ENCODE data around the gene EMP1. TPM values are rescaled to one million over a fixed set of nuclear protein-coding genes. Genes with fewer than 3 reads are reported as not detected.

EMP1 gene
- total and polyA plus RNA-seq, 12 donors: 46.2 to 403 (median 88.5) TPM

DNA sequence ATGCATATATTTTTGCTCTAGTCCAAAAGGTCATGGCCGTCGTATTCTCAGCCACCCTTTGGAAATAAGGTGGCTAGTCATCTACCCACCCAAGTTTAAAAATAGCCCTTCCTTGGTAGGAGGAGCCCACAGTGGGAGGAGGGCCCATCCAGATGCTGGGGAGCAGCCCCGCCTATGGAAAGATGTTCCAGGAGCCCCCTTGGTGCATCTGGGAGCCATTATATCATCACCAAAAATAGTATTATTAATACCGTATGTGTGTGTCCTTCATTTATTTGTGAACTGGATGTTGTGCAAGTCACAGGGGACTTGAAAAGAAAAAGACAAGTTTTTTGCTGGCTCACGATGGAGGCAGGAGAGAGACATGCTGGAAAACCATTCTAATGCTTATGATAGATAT is 34.0 kb downstream of the EMP1 start:
- H3K36me3 ChIP-seq: no peaks in the 10 kb centered on the region
- intact Hi-C loops (cut with DNase I): loop anchor here in 7 of 10 donors (5.0 to 10.0 kb wide), 5 partner anchors 206 to 316 kb away; no protein-coding TSS in a partner anchor
- ATAC-seq (peak in 2 of 8 donors; percentile 17 to 75), DNase-seq (no peak)
- H3K27ac ChIP-seq: no peak overlapping the region
- TF ChIP-seq, protein P1, sequence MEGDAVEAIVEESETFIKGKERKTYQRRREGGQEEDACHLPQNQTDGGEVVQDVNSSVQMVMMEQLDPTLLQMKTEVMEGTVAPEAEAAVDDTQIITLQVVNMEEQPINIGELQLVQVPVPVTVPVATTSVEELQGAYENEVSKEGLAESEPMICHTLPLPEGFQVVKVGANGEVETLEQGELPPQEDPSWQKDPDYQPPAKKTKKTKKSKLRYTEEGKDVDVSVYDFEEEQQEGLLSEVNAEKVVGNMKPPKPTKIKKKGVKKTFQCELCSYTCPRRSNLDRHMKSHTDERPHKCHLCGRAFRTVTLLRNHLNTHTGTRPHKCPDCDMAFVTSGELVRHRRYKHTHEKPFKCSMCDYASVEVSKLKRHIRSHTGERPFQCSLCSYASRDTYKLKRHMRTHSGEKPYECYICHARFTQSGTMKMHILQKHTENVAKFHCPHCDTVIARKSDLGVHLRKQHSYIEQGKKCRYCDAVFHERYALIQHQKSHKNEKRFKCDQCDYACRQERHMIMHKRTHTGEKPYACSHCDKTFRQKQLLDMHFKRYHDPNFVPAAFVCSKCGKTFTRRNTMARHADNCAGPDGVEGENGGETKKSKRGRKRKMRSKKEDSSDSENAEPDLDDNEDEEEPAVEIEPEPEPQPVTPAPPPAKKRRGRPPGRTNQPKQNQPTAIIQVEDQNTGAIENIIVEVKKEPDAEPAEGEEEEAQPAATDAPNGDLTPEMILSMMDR (IDR thresholded peaks at IDR 0.05): no peak
- H3K4me1 ChIP-seq: peaks cover 0 to 8% (median 0%) of the 10 kb centered on the region in 9 donors
- no peak overlapping the region for H3K4me3 ChIP-seq
- H3K27me3 ChIP-seq: peaks cover 0 to 7% (median 0%) of the 10 kb centered on the region in 7 donors
- H3K9me3 ChIP-seq: peaks cover 0 to 9% (median 0%) of the 10 kb centered on the region in 11 donors
- WGBS, 2 donors: 54 to 63% methylated on average over 5 of the region's 5 CpGs

DNA sequence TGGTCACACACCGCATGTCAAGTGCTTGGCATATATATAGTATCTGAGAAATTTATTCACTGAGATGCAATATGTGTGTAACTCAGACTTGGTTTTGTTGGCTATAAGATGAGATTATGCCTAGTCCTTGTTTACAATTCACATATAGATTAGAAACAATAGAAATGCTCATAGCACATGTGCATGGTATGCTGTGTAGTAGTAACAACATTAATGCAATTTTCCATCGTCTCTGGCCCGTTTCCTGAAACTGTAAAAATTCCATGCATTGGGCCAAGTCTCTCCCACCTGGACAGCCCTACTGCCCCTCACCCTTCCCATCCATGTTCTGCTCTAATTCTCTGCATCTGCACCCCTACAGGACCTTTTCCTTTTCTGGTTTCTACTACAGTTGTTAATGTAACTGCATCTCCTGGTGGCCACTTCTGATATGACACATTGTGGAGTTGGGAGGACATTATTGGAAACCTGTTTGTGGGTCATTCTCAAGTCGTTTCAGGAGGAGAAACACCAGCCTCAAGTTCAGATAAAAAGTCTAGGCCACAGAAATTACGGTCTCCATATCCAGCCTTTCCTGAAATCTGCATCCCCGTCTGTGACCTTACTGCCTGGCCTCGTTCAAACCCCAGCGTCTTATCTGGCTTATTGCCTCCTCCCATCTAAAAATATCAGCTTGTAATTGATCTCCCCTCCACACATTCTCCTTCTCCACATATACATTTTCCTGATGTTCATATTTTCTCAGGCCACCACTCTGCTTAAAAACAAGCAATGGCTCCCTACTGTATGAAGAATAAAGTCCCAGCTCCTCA is 37.5 kb downstream of the EMP1 start:
- whole genome bisulfite sequencing, 2 donors: 59 to 64% methylated on average over 8 of the region's 8 CpGs
- H3K27me3 ChIP-seq: no peaks in the 10 kb centered on the region
- DNase-seq: peak in 1 of 2 donors; percentile 67

DNA sequence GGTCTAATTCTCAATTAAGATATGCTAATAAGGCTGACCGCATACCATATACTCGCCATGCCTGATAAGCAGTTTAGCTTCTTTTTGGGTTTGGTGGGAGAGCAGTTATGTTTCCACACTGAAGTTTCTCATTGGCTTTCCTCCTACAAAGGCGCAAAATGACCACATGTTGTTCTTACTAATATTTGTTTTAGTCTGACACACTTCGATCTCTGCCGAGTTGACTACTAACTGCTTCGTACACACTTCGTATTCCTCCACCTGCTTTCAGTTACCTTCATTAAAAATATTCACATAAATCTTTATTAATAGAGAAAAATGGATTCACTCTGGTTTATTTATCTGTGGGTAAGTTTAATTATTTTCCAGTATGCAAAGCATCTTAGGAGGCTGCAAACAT is 41.7 kb downstream of the EMP1 start:
- Histone ChIP-seq H3K27ac (no peak overlapping the region), H3K4me1 (no peaks in the 10 kb centered on the region), H3K4me3 (no peak overlapping the region), H3K27me3 (no peaks in the 10 kb centered on the region), H3K36me3 (no peaks in the 10 kb centered on the region), H3K9me3 (no peaks in the 10 kb centered on the region)
- WGBS, 2 donors: 77 to 79% methylated on average over 7 of the region's 7 CpGs
- no peak for DNase-seq
- TF ChIP-seq, protein P1 (IDR thresholded peaks at IDR 0.05): no peak
- intact Hi-C loops (cut with DNase I): loop anchor here in 4 of 10 donors (10.0 kb wide), 3 partner anchors 213 to 323 kb away; no protein-coding TSS in a partner anchor
- no peak for ATAC-seq

More for the DNA sequence above, 37.5 kb downstream of the EMP1 start:
- TF ChIP-seq, protein P1 (IDR thresholded peaks at IDR 0.05): peak; percentile 51 to 85 (median 72)
- H3K36me3 ChIP-seq: no peaks in the 10 kb centered on the region
- peaks cover 0 to 9% (median 0%) of the 10 kb centered on the region in 11 donors for H3K9me3 ChIP-seq
- H3K27ac ChIP-seq: no peak overlapping the region
- H3K4me3 ChIP-seq: no peak overlapping the region
- peak in 6 of 8 donors; percentile 47 to 75 (median 64) for ATAC-seq
- intact Hi-C loops (cut with DNase I): loop anchor here (1.0 to 10.0 kb wide), 9 partner anchors 209 to 319 kb away; no protein-coding TSS in a partner anchor
- peaks cover 0 to 8% (median 0%) of the 10 kb centered on the region in 9 donors for H3K4me1 ChIP-seq

DNA sequence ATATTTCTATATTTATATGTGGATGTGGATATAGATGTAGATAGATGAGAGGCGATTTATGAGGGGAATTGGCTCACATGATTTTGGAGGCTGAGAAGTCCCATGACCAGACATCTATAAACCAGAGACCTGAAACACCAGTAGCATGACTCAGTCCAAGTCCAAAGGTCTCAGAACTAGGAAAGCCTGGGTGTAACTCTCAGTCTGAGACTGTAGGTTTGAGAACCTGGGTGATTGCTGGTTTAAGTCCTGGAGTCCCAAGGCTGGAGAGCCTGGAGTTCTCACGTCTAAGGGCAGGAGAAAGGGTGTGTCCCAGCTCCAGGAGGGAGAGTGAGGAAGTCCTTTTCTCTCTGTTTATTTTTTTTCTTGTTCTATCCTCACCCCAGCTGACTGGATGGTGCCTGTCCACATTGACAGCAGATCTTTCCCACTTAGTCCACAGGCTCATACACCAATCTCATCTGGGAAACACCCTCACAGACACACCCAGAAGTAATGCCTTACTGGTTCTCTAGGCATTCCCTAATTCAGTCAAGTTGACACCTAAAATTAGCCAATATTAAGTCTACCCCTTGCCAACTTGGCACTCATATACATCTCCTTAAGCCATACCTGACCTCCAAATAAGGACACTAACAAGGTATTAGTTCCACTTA is 45.4 kb downstream of the EMP1 start:
- WGBS, 2 donors: 79 to 83% methylated on average over 2 of the region's 2 CpGs
- intact Hi-C loops (cut with DNase I): no loop called here
- Histone ChIP-seq H3K9me3 (no peaks in the 10 kb centered on the region), H3K4me3 (no peak overlapping the region), H3K36me3 (no peaks in the 10 kb centered on the region), H3K27me3 (no peaks in the 10 kb centered on the region), H3K27ac (no peak overlapping the region), H3K4me1 (no peaks in the 10 kb centered on the region)
- DNase-seq (no peak), ATAC-seq (no peak)
- TF ChIP-seq, protein P1 (IDR thresholded peaks at IDR 0.05): no peak
